ENCODE measurements around the gene CCR8. TPM values are rescaled to one million over a fixed set of nuclear protein-coding genes. Genes with fewer than 3 reads are reported as not detected.

Gene CCR8
- total RNA-seq: under 1 TPM; 0.29 to 0.47 TPM

GRCh38 chr3:39329493-39329892 is at the start of gene CCR8:
TSS of gene CCR8 (plus strand) at chr3:39329709. CDS start at chr3:39332332, 2,623 bp downstream.
- no peak within 1 kb of the TSS for H3K4me3 ChIP-seq
- no peaks in the 10 kb centered on the region for H3K9me3 ChIP-seq
- no peak for TF ChIP-seq CTCF (IDR thresholded peaks at IDR 0.05)
- no peak within 1 kb of the TSS for H3K9ac ChIP-seq (ENCODE audit: low read depth in 2 of 2, low read length in 2 of 2)
- intact Hi-C loops (cut with DNase I): no loop called here
- H3K36me3 ChIP-seq: no peaks in the 10 kb centered on the region
- no peaks in the 10 kb centered on the region for H3K27me3 ChIP-seq
- no peak within 1 kb of the TSS for H3K27ac ChIP-seq
- no peak for DNase-seq
- H3K4me1 ChIP-seq: no peaks in the 10 kb centered on the region

- TF ChIP-seq CTCF (IDR thresholded peaks at IDR 0.05): no peak
- H3K9me3 ChIP-seq: no peaks in the 10 kb centered on the region
- no peak within 1 kb of the TSS for H3K9ac ChIP-seq (ENCODE audit: low read depth in 2 of 2, low read length in 2 of 2)
- intact Hi-C loops (cut with DNase I): loop anchor here (5.0 kb wide), 1 partner anchor 78 kb away; no protein-coding TSS in a partner anchor
- H3K27me3 ChIP-seq: no peaks in the 10 kb centered on the region
- no peak for DNase-seq
- no peaks in the 10 kb centered on the region for H3K4me1 ChIP-seq
- H3K27ac ChIP-seq: no peak within 1 kb of the TSS
- no peaks in the 10 kb centered on the region for H3K36me3 ChIP-seq
- H3K4me3 ChIP-seq: no peak within 1 kb of the TSS
Measured at GRCh38 chr3:39279745-39280517, 49.6 kb upstream of the CCR8 start, which contains the start of gene CX3CR1. TSS of gene CX3CR1 (minus strand) at chr3:39280036. CDS start at chr3:39266509, 13,527 bp downstream.

GRCh38 chr3:39280571-39280970 is 48.9 kb upstream of the CCR8 start:
- H3K27me3 ChIP-seq: no peaks in the 10 kb centered on the region
- H3K36me3 ChIP-seq: no peaks in the 10 kb centered on the region
- no peak overlapping the region for H3K4me3 ChIP-seq
- intact Hi-C loops (cut with DNase I): no loop called here
- no peak for TF ChIP-seq CTCF (IDR thresholded peaks at IDR 0.05)
- no peak for DNase-seq
- no peaks in the 10 kb centered on the region for H3K9me3 ChIP-seq
- H3K4me1 ChIP-seq: no peaks in the 10 kb centered on the region
- H3K27ac ChIP-seq: no peak overlapping the region
- no peak overlapping the region for H3K9ac ChIP-seq (ENCODE audit: low read depth in 2 of 2, low read length in 2 of 2)

GRCh38 chr3:39281533-39281932 is 48.0 kb upstream of the CCR8 start:
- no peaks in the 10 kb centered on the region for H3K9me3 ChIP-seq
- no peak overlapping the region for H3K27ac ChIP-seq
- H3K4me3 ChIP-seq: no peak overlapping the region
- no peak for DNase-seq
- H3K36me3 ChIP-seq: no peaks in the 10 kb centered on the region
- intact Hi-C loops (cut with DNase I): no loop called here
- H3K4me1 ChIP-seq: no peaks in the 10 kb centered on the region
- H3K27me3 ChIP-seq: no peaks in the 10 kb centered on the region
- TF ChIP-seq CTCF (IDR thresholded peaks at IDR 0.05): no peak
- H3K9ac ChIP-seq (ENCODE audit: low read depth in 2 of 2, low read length in 2 of 2): no peak overlapping the region

GRCh38 chr3:39282057-39282456 is 47.5 kb upstream of the CCR8 start:
- Histone ChIP-seq H3K36me3 (no peaks in the 10 kb centered on the region), H3K27me3 (no peaks in the 10 kb centered on the region), H3K27ac (no peak overlapping the region), H3K4me3 (no peak overlapping the region), H3K4me1 (no peaks in the 10 kb centered on the region), H3K9me3 (no peaks in the 10 kb centered on the region), H3K9ac (ENCODE audit: low read depth in 2 of 2, low read length in 2 of 2) (no peak overlapping the region)
- no peak for TF ChIP-seq CTCF (IDR thresholded peaks at IDR 0.05)
- no peak for DNase-seq
- intact Hi-C loops (cut with DNase I): no loop called here
